Measurements from ENCODE around the gene KLF8. TPM values are rescaled to one million over a fixed set of nuclear protein-coding genes. Genes with fewer than 3 reads are reported as not detected.

KLF8 gene
- total RNA-seq, 1 experiment from 2014 or later = 7.3 TPM

- DNase-seq = no peak
These were observed 21.9 kb downstream of the KLF8 start for GRCh38 chrX:56253832-56254703.

More at GRCh38 chrX:56253832-56254703, 21.9 kb downstream of the KLF8 start:
- no peak overlapping the region for H2AFZ ChIP-seq (ENCODE audit: low read length)
- H3K79me1 ChIP-seq (ENCODE audit: insufficient read depth, low read depth, low read length, poor library complexity, severe bottlenecking) = no peaks in the 10 kb centered on the region
- H4K20me1 ChIP-seq (ENCODE audit: control insufficient read depth, insufficient read depth, insufficient read length) = no peaks in the 10 kb centered on the region
- H3T11ph ChIP-seq (ENCODE audit: low read length) = no peak overlapping the region
- H3K9me3 ChIP-seq (ENCODE audit: control insufficient read depth, low read depth, low read length) = peaks cover 25% of the 10 kb centered on the region
- Mint-ChIP-seq H3K36me3 (ENCODE audit: insufficient read depth in 1 of 3, low read depth in 3 of 3) (peaks cover 8 to 28% (median 20%) of the 10 kb centered on the region in 3 experiments), H3K4me3 (no peak overlapping the region), H3K9me3 (peaks cover 63 to 80% of the 10 kb centered on the region in 2 experiments), H3K4me1 (no peaks in the 10 kb centered on the region), H3K27me3 (ENCODE audit: low read depth) (no peaks in the 10 kb centered on the region), H3K27ac (no peak overlapping the region)
- H3K79me2 ChIP-seq (ENCODE audit: insufficient read depth, low read length) = no peaks in the 10 kb centered on the region
- TF ChIP-seq CTCF (conservative IDR thresholded peaks at IDR 0.05) = no peak
- H4K91ac ChIP-seq (ENCODE audit: insufficient read length, low read depth, low read length) = no peak overlapping the region
- no peak overlapping the region for H2AK5ac ChIP-seq (ENCODE audit: insufficient read length, low read length)
- no peak overlapping the region for H3K9ac ChIP-seq (ENCODE audit: extremely low read depth, insufficient read length, low read length)
- H4K8ac ChIP-seq (replicated peaks; ENCODE audit: insufficient read length, low read depth, low read length) = no peak overlapping the region
- H3K23ac ChIP-seq (ENCODE audit: insufficient read length, low read depth, low read length) = no peak overlapping the region
- H3K27ac ChIP-seq (ENCODE audit: insufficient read length, low read depth, low read length) = no peak overlapping the region
- no peak overlapping the region for H3K18ac ChIP-seq (ENCODE audit: insufficient read length, low read depth, low read length)
- H2BK20ac ChIP-seq (ENCODE audit: low read depth, low read length, poor library complexity, severe bottlenecking) = no peak overlapping the region
- WGBS (ENCODE audit: extremely low coverage, insufficient read length, low lambda C conversion rate) = no CpG with 5 or more reads among the region's 10 CpGs
- no peak overlapping the region for H3K4ac ChIP-seq (ENCODE audit: low read depth, low read length)
- no peaks in the 10 kb centered on the region for H3K4me1 ChIP-seq (ENCODE audit: insufficient read depth, low read length)
- no peak overlapping the region for H3K56ac ChIP-seq (ENCODE audit: insufficient read length, low read depth, low read length)
- H3K4me2 ChIP-seq (ENCODE audit: insufficient read depth, insufficient read length, low read length) = no peak overlapping the region
- H4K5ac ChIP-seq (ENCODE audit: insufficient read length, low read depth, low read length) = no peak overlapping the region
- H2BK15ac ChIP-seq (ENCODE audit: low read depth, low read length) = no peak overlapping the region
- no peak overlapping the region for H3K14ac ChIP-seq (ENCODE audit: insufficient read depth, low read length)
- H2BK5ac ChIP-seq (ENCODE audit: insufficient read length, low read length) = no peak overlapping the region
- no peak overlapping the region for H2BK120ac ChIP-seq (ENCODE audit: low read depth, low read length, poor library complexity, severe bottlenecking)
- H3K23me2 ChIP-seq (ENCODE audit: insufficient read length, low read depth, low read length, poor library complexity, severe bottlenecking) = no peaks in the 10 kb centered on the region
- H3K27me3 ChIP-seq (ENCODE audit: insufficient read depth, low read length) = no peaks in the 10 kb centered on the region
- no peak overlapping the region for H2BK12ac ChIP-seq (ENCODE audit: insufficient read length, low read depth, low read length)

Measured in H9 (cell line).